Measurements from ENCODE around the gene CHRM5. TPM values are rescaled to one million over a fixed set of nuclear protein-coding genes. Genes with fewer than 3 reads are reported as not detected.

Gene CHRM5
- polyA plus RNA-seq, 1 donor (not counting 4 experiments of a cell fraction or from before 2014, with no cell fraction given), result 0.01 TPM

DNA sequence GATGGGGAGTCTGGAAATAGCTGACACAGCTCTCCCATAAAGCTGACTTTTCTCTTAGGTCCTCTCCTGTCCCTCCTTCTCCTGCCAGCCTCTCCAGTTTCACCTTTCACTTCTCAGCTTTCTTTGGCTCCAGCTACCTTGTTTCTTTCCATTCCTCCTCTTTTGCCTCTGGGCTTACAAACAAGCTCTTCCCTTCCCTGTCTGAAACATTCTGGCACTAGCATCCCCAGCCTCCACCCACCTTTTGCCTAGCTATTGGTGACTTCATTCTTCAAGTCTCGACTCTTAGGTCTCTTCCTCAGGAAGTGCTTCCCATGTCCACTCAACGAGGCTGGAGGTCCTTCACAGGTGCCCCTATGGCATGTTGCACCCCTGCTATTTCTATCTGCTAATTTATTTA, 91.2 kb downstream of the CHRM5 start:
- no peaks in the 10 kb centered on the region for H3K27me3 ChIP-seq (ENCODE audit: control insufficient read depth, extremely low read depth, insufficient read depth, low read length)
- peak overlapping the region; percentile 17 for H2AFZ ChIP-seq (ENCODE audit: control insufficient read depth, low read length)
- H3K9me1 ChIP-seq (ENCODE audit: control insufficient read depth, extremely low read depth, insufficient read depth, low read length), result peaks cover 2% of the 10 kb centered on the region
- no peak overlapping the region for H3K9ac ChIP-seq (ENCODE audit: control insufficient read depth, extremely low read depth, insufficient read depth, low read length)
- dilution Hi-C loops (cut with MboI; ENCODE audit: extremely low pct_ligation_motif_present, low sequenced_read_pairs), result no loop called here
- H4K20me1 ChIP-seq (ENCODE audit: control insufficient read depth, extremely low read depth, insufficient read depth, low read length), result no peaks in the 10 kb centered on the region
- H3K27ac ChIP-seq (ENCODE audit: control insufficient read depth, insufficient read depth, low read length), result no peak overlapping the region
- H3K36me3 ChIP-seq (ENCODE audit: control insufficient read depth in 2 of 2, extremely low read depth in 1 of 2, insufficient read depth in 2 of 2, low read length in 2 of 2), result no peaks in the 10 kb centered on the region
- H3K4me1 ChIP-seq (ENCODE audit: control insufficient read depth, extremely low read depth, insufficient read depth, low read length), result no peaks in the 10 kb centered on the region
- TF ChIP-seq, protein P1, sequence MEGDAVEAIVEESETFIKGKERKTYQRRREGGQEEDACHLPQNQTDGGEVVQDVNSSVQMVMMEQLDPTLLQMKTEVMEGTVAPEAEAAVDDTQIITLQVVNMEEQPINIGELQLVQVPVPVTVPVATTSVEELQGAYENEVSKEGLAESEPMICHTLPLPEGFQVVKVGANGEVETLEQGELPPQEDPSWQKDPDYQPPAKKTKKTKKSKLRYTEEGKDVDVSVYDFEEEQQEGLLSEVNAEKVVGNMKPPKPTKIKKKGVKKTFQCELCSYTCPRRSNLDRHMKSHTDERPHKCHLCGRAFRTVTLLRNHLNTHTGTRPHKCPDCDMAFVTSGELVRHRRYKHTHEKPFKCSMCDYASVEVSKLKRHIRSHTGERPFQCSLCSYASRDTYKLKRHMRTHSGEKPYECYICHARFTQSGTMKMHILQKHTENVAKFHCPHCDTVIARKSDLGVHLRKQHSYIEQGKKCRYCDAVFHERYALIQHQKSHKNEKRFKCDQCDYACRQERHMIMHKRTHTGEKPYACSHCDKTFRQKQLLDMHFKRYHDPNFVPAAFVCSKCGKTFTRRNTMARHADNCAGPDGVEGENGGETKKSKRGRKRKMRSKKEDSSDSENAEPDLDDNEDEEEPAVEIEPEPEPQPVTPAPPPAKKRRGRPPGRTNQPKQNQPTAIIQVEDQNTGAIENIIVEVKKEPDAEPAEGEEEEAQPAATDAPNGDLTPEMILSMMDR (optimal IDR thresholded peaks at IDR 0.05 in 1 of 3, IDR thresholded peaks at IDR 0.05 in 1 of 3, conservative IDR thresholded peaks at IDR 0.05 in 1 of 3; ENCODE audit: extremely low read depth in 1 of 3, insufficient read depth in 2 of 3, low read length in 3 of 3), result no peak
- no peak for TF ChIP-seq EZH2 (IDR thresholded peaks at IDR 0.05; ENCODE audit: low read length)
- H3K4me3 ChIP-seq (ENCODE audit: control insufficient read depth in 2 of 3, extremely low read depth in 1 of 3, insufficient read depth in 2 of 3, low read depth in 1 of 3, low read length in 3 of 3), result no peak overlapping the region
- no peak for FAIRE-seq
- no peak overlapping the region for H3K4me2 ChIP-seq (ENCODE audit: control insufficient read depth, extremely low read depth, insufficient read depth, low read depth, low read length)
- no peaks in the 10 kb centered on the region for H3K79me2 ChIP-seq (ENCODE audit: control insufficient read depth, insufficient read depth, low read length)
- H3K9me3 ChIP-seq (ENCODE audit: control insufficient read depth, low read depth, low read length), result no peaks in the 10 kb centered on the region
- no peak for DNase-seq (ENCODE audit: low read depth, low spot score)

GRCh38 chr15:34059946-34060345, 91.6 kb downstream of the CHRM5 start:
- DNase-seq (ENCODE audit: low read depth, low spot score) (no peak), FAIRE-seq (no peak)
- H3K27ac ChIP-seq (ENCODE audit: control insufficient read depth, insufficient read depth, low read length), result no peak overlapping the region
- H3K4me3 ChIP-seq (ENCODE audit: control insufficient read depth in 2 of 3, extremely low read depth in 1 of 3, insufficient read depth in 2 of 3, low read depth in 1 of 3, low read length in 3 of 3), result no peak overlapping the region
- H3K79me2 ChIP-seq (ENCODE audit: control insufficient read depth, insufficient read depth, low read length), result no peaks in the 10 kb centered on the region
- H3K4me1 ChIP-seq (ENCODE audit: control insufficient read depth, extremely low read depth, insufficient read depth, low read length), result no peaks in the 10 kb centered on the region
- H3K9me3 ChIP-seq (ENCODE audit: control insufficient read depth, low read depth, low read length), result no peaks in the 10 kb centered on the region
- peaks cover 2% of the 10 kb centered on the region for H3K9me1 ChIP-seq (ENCODE audit: control insufficient read depth, extremely low read depth, insufficient read depth, low read length)
- H4K20me1 ChIP-seq (ENCODE audit: control insufficient read depth, extremely low read depth, insufficient read depth, low read length), result no peaks in the 10 kb centered on the region
- TF ChIP-seq EZH2 (IDR thresholded peaks at IDR 0.05; ENCODE audit: low read length), result no peak
- TF ChIP-seq, protein P1 (optimal IDR thresholded peaks at IDR 0.05 in 1 of 3, IDR thresholded peaks at IDR 0.05 in 1 of 3, conservative IDR thresholded peaks at IDR 0.05 in 1 of 3; ENCODE audit: extremely low read depth in 1 of 3, insufficient read depth in 2 of 3, low read length in 3 of 3), result no peak
- no peaks in the 10 kb centered on the region for H3K36me3 ChIP-seq (ENCODE audit: control insufficient read depth in 2 of 2, extremely low read depth in 1 of 2, insufficient read depth in 2 of 2, low read length in 2 of 2)
- no peak overlapping the region for H2AFZ ChIP-seq (ENCODE audit: control insufficient read depth, low read length)
- H3K27me3 ChIP-seq (ENCODE audit: control insufficient read depth, extremely low read depth, insufficient read depth, low read length), result no peaks in the 10 kb centered on the region
- no peak overlapping the region for H3K9ac ChIP-seq (ENCODE audit: control insufficient read depth, extremely low read depth, insufficient read depth, low read length)
- no peak overlapping the region for H3K4me2 ChIP-seq (ENCODE audit: control insufficient read depth, extremely low read depth, insufficient read depth, low read depth, low read length)
- dilution Hi-C loops (cut with MboI; ENCODE audit: extremely low pct_ligation_motif_present, low sequenced_read_pairs), result no loop called here
